HCT116 (cell line): Measurements from ENCODE around the gene SLC7A1. TPM values are rescaled to one million over a fixed set of nuclear protein-coding genes. Genes with fewer than 3 reads are reported as not detected.

ENCODE experiments used
- ATAC-seq: fragments of 200-7000 bp; cut with Tn5 transposase; 2 replicates; pipeline ENCODE4 v1.9.1; 2020; ENCODE audit warnings: mild to moderate bottlenecking, moderate library complexity
- BruUV-seq: library from RNA; stranded (reverse); fragments of 400-500 nt; replicated peaks from 2 replicates; lab custom pipeline; 2021; lab: Mats Ljungman, UMichigan
- CTCF ChIA-PET: fragments of 300-600 bp; sonication (Branson Sonifier 250); formaldehyde crosslinking; loops from one replicate; lab custom pipeline; 2021; ENCODE audit warnings: antibody characterized with exemption; lab: Charles Lee
- POLR2A ChIA-PET: fragments of 300-600, 350-600 bp; sonication (Branson Sonifier 250); formaldehyde crosslinking; loops from one replicate; lab custom pipeline; 2021; ENCODE audit warnings: antibody characterized with exemption; lab: Charles Lee
- RAD21 ChIA-PET, 2 experiments: fragments of 300-600 bp; sonication (Branson Sonifier 250); formaldehyde crosslinking; loops; one replicate each; lab custom pipeline; 2023; ENCODE audit warnings: low total read pairs in 2 of 2; ENCODE audit not compliant: uncharacterized antibody in 2 of 2, unreplicated experiment in 2 of 2, low non-redundant PET in 1 of 2; lab: Charles Lee
- DNase-seq: peaks from one replicate; pipeline ENCODE4 v3.0.0-alpha.2; 2010; ENCODE audit warnings: low read depth, low spot score
- H2AFZ ChIP-seq: fragments of 200-600 bp; shearing (Covaris generic), sonication (generic); 2 replicates; pipeline ENCODE4 v1.6.1; 2017; ENCODE audit warnings: low read depth, mixed run types, mixed read lengths, antibody characterized with exemption, low read length; ENCODE audit not compliant: poor library complexity, severe bottlenecking
- H3K27ac ChIP-seq: 2 replicates; pipeline ENCODE4 v1.5.1; 2012; ENCODE audit warnings: low read depth, low read length
- H3K27me3 ChIP-seq: fragments of 200-600 bp; sonication (generic); 2 replicates; pipeline ENCODE4 v1.6.1; 2016; ENCODE audit warnings: mixed run types, low read length, mixed read lengths; ENCODE audit not compliant: insufficient read depth
- H3K36me3 ChIP-seq, 2 experiments: fragments of 200-500 bp in 1 of 2; fragments of 200-600 bp in 1 of 2; sonication (Bioruptor generic) in 1 of 2; sonication (generic) in 1 of 2; 2 replicates each; pipeline versions ENCODE4 v1.5.1 to v1.6.1; 2014 to 2016; ENCODE audit warnings: low read length in 2 of 2, inconsistent platforms in 1 of 2, mixed read lengths in 1 of 2, mixed run types in 1 of 2; ENCODE audit not compliant: insufficient read depth in 2 of 2, control insufficient read depth in 1 of 2
- H3K4me1 ChIP-seq, 2 experiments: fragments of 200-600 bp in 1 of 2; sonication (generic) in 1 of 2; 2 replicates each; pipeline versions ENCODE4 v1.5.1 to v1.6.1; 2012 to 2017; ENCODE audit warnings: low read length in 2 of 2, inconsistent platforms in 1 of 2, mild to moderate bottlenecking in 1 of 2, mixed read lengths in 1 of 2, mixed run types in 1 of 2, moderate library complexity in 1 of 2; ENCODE audit not compliant: insufficient read depth in 2 of 2, control insufficient read depth in 1 of 2
- H3K4me2 ChIP-seq: fragments of 200-600 bp; sonication (generic); 2 replicates; pipeline ENCODE4 v1.6.1; 2017; ENCODE audit warnings: mixed run types, low read length, mixed read lengths
- H3K4me3 ChIP-seq, 2 experiments: fragments of 200-600 bp in 1 of 2; sonication (generic) in 1 of 2; replicated peaks in 1 of 2; 2 replicates each; pipeline ENCODE4 v1.5.1; 2011 to 2016; ENCODE audit warnings: low read length in 2 of 2, control low read depth in 1 of 2, low read depth in 1 of 2, mild to moderate bottlenecking in 1 of 2, mixed read lengths in 1 of 2, mixed run types in 1 of 2
- H3K79me2 ChIP-seq: fragments of 200-600 bp; sonication (generic); 2 replicates; pipeline ENCODE4 v1.6.1; 2017; ENCODE audit warnings: mild to moderate bottlenecking, mixed run types, low read length, moderate library complexity, mixed read lengths; ENCODE audit not compliant: insufficient read depth
- H3K9ac ChIP-seq: fragments of 200-600 bp; sonication (generic); 2 replicates; pipeline ENCODE4 v1.6.1; 2016; ENCODE audit warnings: low read length, mixed read lengths
- H3K9me2 ChIP-seq: fragments of 200-600 bp; sonication (generic), shearing (Covaris generic); 2 replicates; pipeline ENCODE4 v1.6.1; 2017; ENCODE audit warnings: mixed run types, mild to moderate bottlenecking, moderate library complexity; ENCODE audit not compliant: insufficient read depth
- H3K9me3 ChIP-seq, 2 experiments: fragments of 200-500 bp in 1 of 2; fragments of 200-600 bp in 1 of 2; sonication (Bioruptor generic) in 1 of 2; sonication (generic) in 1 of 2; 2 replicates each; pipeline ENCODE4 v1.6.1; 2014 to 2017; ENCODE audit warnings: low read length in 2 of 2, mixed read lengths in 2 of 2, inconsistent platforms in 1 of 2, low read depth in 1 of 2, mild to moderate bottlenecking in 1 of 2, mixed run types in 1 of 2, moderate library complexity in 1 of 2; ENCODE audit not compliant: control insufficient read depth in 1 of 2, insufficient read depth in 1 of 2
- H4K20me1 ChIP-seq: fragments of 200-600 bp; sonication (generic), shearing (Covaris generic); 2 replicates; pipeline ENCODE4 v1.6.1; 2017; ENCODE audit warnings: mixed run types, mild to moderate bottlenecking, moderate library complexity; ENCODE audit not compliant: insufficient read depth
- CBX3 ChIP-seq: IDR thresholded peaks from 2 replicates; pipeline ENCODE4 v1.6.1; 2012; ENCODE audit warnings: low read depth
- EGR1 ChIP-seq: IDR thresholded peaks from 2 replicates; pipeline ENCODE4 v1.6.1; 2012; ENCODE audit warnings: low read depth
- ELF1 ChIP-seq: IDR thresholded peaks from 2 replicates; pipeline ENCODE4 v1.6.1; 2012; ENCODE audit warnings: low read depth, borderline replicate concordance
- POLR2A ChIP-seq: IDR thresholded peaks from 2 replicates; pipeline ENCODE4 v1.7.0; 2011; ENCODE audit warnings: borderline replicate concordance; ENCODE audit not compliant: insufficient read depth, insufficient read length; ENCODE audit errors: extremely low read depth
- RAD21 ChIP-seq: IDR thresholded peaks from 2 replicates; pipeline ENCODE4 v1.6.1; 2012; ENCODE audit warnings: low read depth, mild to moderate bottlenecking
- SIN3A ChIP-seq: IDR thresholded peaks from 2 replicates; pipeline ENCODE4 v1.6.1; 2012; ENCODE audit warnings: low read depth
- SRF ChIP-seq: IDR thresholded peaks from 2 replicates; pipeline ENCODE4 v1.6.1; 2012; ENCODE audit warnings: low read depth
- TCF7L2 ChIP-seq: IDR thresholded peaks from 2 replicates; pipeline ENCODE4 v1.7.0; 2011; ENCODE audit warnings: borderline replicate concordance, inconsistent platforms; ENCODE audit not compliant: insufficient read depth, insufficient read length; ENCODE audit errors: extremely low read depth
- YY1 ChIP-seq: IDR thresholded peaks from 2 replicates; pipeline ENCODE4 v1.6.1; 2011; ENCODE audit warnings: low read length, low read depth, moderate library complexity, mild to moderate bottlenecking; ENCODE audit not compliant: insufficient replicate concordance; ENCODE audit errors: extremely low read depth
- ZBTB33 ChIP-seq: IDR thresholded peaks from 2 replicates; pipeline ENCODE4 v1.6.1; 2011; ENCODE audit warnings: mild to moderate bottlenecking, low read length, moderate library complexity; ENCODE audit not compliant: insufficient replicate concordance; ENCODE audit errors: extremely low read depth
- intact Hi-C: fragments of 100-400 bp; cut with micrococcal nuclease; formaldehyde crosslinking; loops from 2 replicates; pipeline ENCODE4 v1.10.0; 2022
- total RNA-seq: library from RNA; stranded (reverse); gene quantifications from one replicate; pipeline ENCODE4 v1.2.1, GENCODE V29; 2021; ENCODE audit not compliant: unreplicated experiment
- TF ChIP-seq, protein P1 (sequence below): IDR thresholded peaks from 2 replicates; pipeline ENCODE4 v1.6.1; 2012
- TF ChIP-seq, protein P2 (sequence below), 3 experiments: fragments of 200-600 bp in 1 of 3; sonication (generic) in 1 of 3; IDR thresholded peaks in 2 of 3; conservative IDR thresholded peaks in 1 of 3; 2 replicates each; pipeline ENCODE4 v1.5.1; 2012 to 2017; ENCODE audit warnings: low read depth in 2 of 3, low read length in 2 of 3, antibody characterized with exemption in 1 of 3, borderline replicate concordance in 1 of 3, control low read depth in 1 of 3, mild to moderate bottlenecking in 1 of 3, mixed read lengths in 1 of 3, mixed run types in 1 of 3, moderate library complexity in 1 of 3; ENCODE audit not compliant: insufficient read depth in 1 of 3
- TF ChIP-seq, protein P3 (sequence below): IDR thresholded peaks from 2 replicates; pipeline ENCODE4 v1.6.1; 2012

SLC7A1 gene
- total RNA-seq, 1 experiment from 2014 or later: 124 TPM

DNA sequence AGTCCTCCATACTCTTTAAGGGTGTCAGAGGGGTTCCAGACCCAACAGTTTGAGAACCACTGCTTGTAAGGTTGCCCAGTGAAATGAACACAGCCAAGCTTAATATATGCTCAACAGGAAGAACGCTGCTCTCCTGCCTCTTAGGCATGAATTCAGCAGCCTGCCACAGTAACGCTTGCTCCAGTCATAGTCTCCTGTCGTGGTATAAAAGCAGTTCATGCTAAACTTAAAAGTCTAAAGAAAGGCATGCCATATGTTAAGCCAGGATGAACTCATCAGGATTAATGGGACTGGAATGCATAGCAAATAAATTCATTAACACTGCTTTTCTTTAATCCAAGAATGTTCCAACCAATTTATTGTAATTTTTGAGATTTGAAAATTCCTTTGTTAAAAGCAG is 38.7 kb downstream of the SLC7A1 start:
- no peak overlapping the region for H3K4me3 ChIP-seq
- ChIA-PET CTCF (no interaction called here), RAD21 (no interaction called here), POLR2A (no interaction called here)
- H3K27me3 ChIP-seq: no peaks in the 10 kb centered on the region
- no peak overlapping the region for H2AFZ ChIP-seq
- H4K20me1 ChIP-seq: peaks cover 12% of the 10 kb centered on the region; the same call in 1 of the 2 replicates
- no peak overlapping the region for H3K4me2 ChIP-seq
- TF ChIP-seq SIN3A (no peak), YY1 (no peak), CBX3 (no peak), SRF (no peak), ELF1 (no peak), RAD21 (no peak), ZBTB33 (no peak), TCF7L2 (no peak), POLR2A (no peak), EGR1 (no peak)
- TF ChIP-seq, protein P1, sequence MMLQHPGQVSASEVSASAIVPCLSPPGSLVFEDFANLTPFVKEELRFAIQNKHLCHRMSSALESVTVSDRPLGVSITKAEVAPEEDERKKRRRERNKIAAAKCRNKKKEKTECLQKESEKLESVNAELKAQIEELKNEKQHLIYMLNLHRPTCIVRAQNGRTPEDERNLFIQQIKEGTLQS: no peak
- TF ChIP-seq, protein P2, sequence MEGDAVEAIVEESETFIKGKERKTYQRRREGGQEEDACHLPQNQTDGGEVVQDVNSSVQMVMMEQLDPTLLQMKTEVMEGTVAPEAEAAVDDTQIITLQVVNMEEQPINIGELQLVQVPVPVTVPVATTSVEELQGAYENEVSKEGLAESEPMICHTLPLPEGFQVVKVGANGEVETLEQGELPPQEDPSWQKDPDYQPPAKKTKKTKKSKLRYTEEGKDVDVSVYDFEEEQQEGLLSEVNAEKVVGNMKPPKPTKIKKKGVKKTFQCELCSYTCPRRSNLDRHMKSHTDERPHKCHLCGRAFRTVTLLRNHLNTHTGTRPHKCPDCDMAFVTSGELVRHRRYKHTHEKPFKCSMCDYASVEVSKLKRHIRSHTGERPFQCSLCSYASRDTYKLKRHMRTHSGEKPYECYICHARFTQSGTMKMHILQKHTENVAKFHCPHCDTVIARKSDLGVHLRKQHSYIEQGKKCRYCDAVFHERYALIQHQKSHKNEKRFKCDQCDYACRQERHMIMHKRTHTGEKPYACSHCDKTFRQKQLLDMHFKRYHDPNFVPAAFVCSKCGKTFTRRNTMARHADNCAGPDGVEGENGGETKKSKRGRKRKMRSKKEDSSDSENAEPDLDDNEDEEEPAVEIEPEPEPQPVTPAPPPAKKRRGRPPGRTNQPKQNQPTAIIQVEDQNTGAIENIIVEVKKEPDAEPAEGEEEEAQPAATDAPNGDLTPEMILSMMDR (IDR thresholded peaks at IDR 0.05 in 2 of 3, conservative IDR thresholded peaks at IDR 0.05 in 1 of 3; ENCODE audit: borderline replicate concordance in 1 of 3, insufficient read depth in 1 of 3, low read depth in 2 of 3, low read length in 2 of 3): no peak
- TF ChIP-seq, protein P3, sequence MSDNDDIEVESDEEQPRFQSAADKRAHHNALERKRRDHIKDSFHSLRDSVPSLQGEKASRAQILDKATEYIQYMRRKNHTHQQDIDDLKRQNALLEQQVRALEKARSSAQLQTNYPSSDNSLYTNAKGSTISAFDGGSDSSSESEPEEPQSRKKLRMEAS: no peak
- no TSS peak for BruUV-seq
- peaks cover 7 to 14% of the 10 kb centered on the region in 2 experiments for H3K36me3 ChIP-seq
- no peaks in the 10 kb centered on the region for H3K4me1 ChIP-seq
- DNase-seq: no peak
- no peak for ATAC-seq
- H3K27ac ChIP-seq: no peak overlapping the region
- no peak overlapping the region for H3K9ac ChIP-seq
- no peaks in the 10 kb centered on the region for H3K9me2 ChIP-seq
- H3K79me2 ChIP-seq: peaks cover 70% of the 10 kb centered on the region
- intact Hi-C loops: no loop called here
- no peaks in the 10 kb centered on the region for H3K9me3 ChIP-seq
